GM11168 (cell line): ENCODE data around the gene SLC38A3.

ENCODE experiments used
- in situ Hi-C: fragments of 300-500 bp; cut with MboI; formaldehyde crosslinking; loops from one replicate; pipeline ENCODE4 v1.12.0; 2022; ENCODE audit warnings: low sequenced_read_pairs; ENCODE audit not compliant: unreplicated experiment

SLC38A3 gene

GRCh38 chr3:50190936-50191660, 14.0 kb upstream of the SLC38A3 start, which contains the start of gene GNAT1:
GNAT1 (plus strand) TSS chr3:50191610; CDS start chr3:50191726, 116 bp downstream.
- in situ Hi-C loops, result no loop called here

- in situ Hi-C loops, result no loop called here
Measured at GRCh38 chr3:50192124-50192523, 12.9 kb upstream of the SLC38A3 start.

GRCh38 chr3:50192689-50193141, 12.4 kb upstream of the SLC38A3 start:
- in situ Hi-C loops, result no loop called here

- in situ Hi-C loops, result no loop called here
Measured at GRCh38 chr3:50193286-50193685, 11.8 kb upstream of the SLC38A3 start.

GRCh38 chr3:50193746-50194127, 11.3 kb upstream of the SLC38A3 start:
- in situ Hi-C loops, result no loop called here

GRCh38 chr3:50194128-50194902, 10.8 kb upstream of the SLC38A3 start:
- in situ Hi-C loops, result no loop called here

- in situ Hi-C loops, result no loop called here
Measured at GRCh38 chr3:50194903-50195500, 10.1 kb upstream of the SLC38A3 start.

GRCh38 chr3:50195501-50196252, 9.4 kb upstream of the SLC38A3 start:
- in situ Hi-C loops, result no loop called here

GRCh38 chr3:50196253-50196801, 8.7 kb upstream of the SLC38A3 start:
- in situ Hi-C loops, result no loop called here

- in situ Hi-C loops, result no loop called here
Measured at GRCh38 chr3:50201573-50202315, 3.3 kb upstream of the SLC38A3 start.

- in situ Hi-C loops, result no loop called here
Measured at GRCh38 chr3:50202353-50203112, 2.5 kb upstream of the SLC38A3 start.

- in situ Hi-C loops, result no loop called here
Measured at GRCh38 chr3:50203113-50203808, 1.8 kb upstream of the SLC38A3 start.

GRCh38 chr3:50203809-50204803, 965 bp upstream of the SLC38A3 start:
- in situ Hi-C loops, result no loop called here

GRCh38 chr3:50205413-50206276, 574 bp downstream of the SLC38A3 start:
- in situ Hi-C loops, result no loop called here

- in situ Hi-C loops, result no loop called here
Measured at GRCh38 chr3:50207359-50208042, 2.4 kb downstream of the SLC38A3 start.
